Measurements from ENCODE around the gene DMD.

GRCh38 chrX:31506360-31506759 is 1705.0 kb downstream of the DMD start:
- no peak for TF ChIP-seq CTCF (conservative IDR thresholded peaks at IDR 0.05; ENCODE audit: low read length)
- no peak for TF ChIP-seq EZH2phosphoT487 (IDR thresholded peaks at IDR 0.05; ENCODE audit: borderline replicate concordance)
